DLD1 (cell line): ENCODE measurements around the gene TACC3.
"Not testable (repeated sequence)": the region's sequence is repeated elsewhere in the genome, so short reads cannot be mapped to it uniquely, and the experiment has no call there.

Experiments used
- in situ Hi-C: cut with HindIII; loops from 2 replicates; pipeline ENCODE4 v1.10.0; 2017; ENCODE audit warnings: low sequenced_read_pairs

TACC3 gene

GRCh38 chr4:1701671-1702070 is 19.6 kb upstream of the TACC3 start:
- in situ Hi-C loops = not testable (repeated sequence)

GRCh38 chr4:1703867-1704266 is 17.5 kb upstream of the TACC3 start:
- in situ Hi-C loops = no loop called here

- in situ Hi-C loops = no loop called here
These were observed 15.6 kb upstream of the TACC3 start for GRCh38 chr4:1705732-1706131.

- in situ Hi-C loops = no loop called here
These were observed 15.0 kb upstream of the TACC3 start for GRCh38 chr4:1706358-1706757.

- in situ Hi-C loops = no loop called here
These were observed 12.7 kb upstream of the TACC3 start for GRCh38 chr4:1708581-1708980.

- in situ Hi-C loops = no loop called here
These were observed 10.2 kb upstream of the TACC3 start for GRCh38 chr4:1711055-1711570.

GRCh38 chr4:1711571-1712215 is 9.6 kb upstream of the TACC3 start:
- in situ Hi-C loops = no loop called here

GRCh38 chr4:1712216-1713002 is 8.9 kb upstream of the TACC3 start, which contains the start of gene SLBP:
Gene SLBP, minus strand, starts transcription at chr4:1712319. Its CDS starts 131 bp downstream, at chr4:1712188.
- in situ Hi-C loops = no loop called here

GRCh38 chr4:1713003-1713851 is 8.1 kb upstream of the TACC3 start:
- in situ Hi-C loops = no loop called here

GRCh38 chr4:1714303-1715001 is 6.9 kb upstream of the TACC3 start:
- in situ Hi-C loops = no loop called here

- in situ Hi-C loops = no loop called here
These were observed 6.1 kb upstream of the TACC3 start for GRCh38 chr4:1715002-1715758.

- in situ Hi-C loops = no loop called here
These were observed 5.0 kb upstream of the TACC3 start for GRCh38 chr4:1716065-1716945.

GRCh38 chr4:1717129-1718094 is 3.9 kb upstream of the TACC3 start:
- in situ Hi-C loops = no loop called here

GRCh38 chr4:1718095-1718850 is 3.0 kb upstream of the TACC3 start:
- in situ Hi-C loops = no loop called here

- in situ Hi-C loops = no loop called here
These were observed 948 bp upstream of the TACC3 start for GRCh38 chr4:1720163-1720983.
